Transverse colon (tissue), 4 donors: ENCODE data around the gene SMYD1. TPM values are rescaled to one million over a fixed set of nuclear protein-coding genes. Genes with fewer than 3 reads are reported as not detected.

Source experiments
- DNase-seq: peaks from one replicate; pipeline ENCODE4 v3.0.0-alpha.2; 2019
- H3K27ac ChIP-seq, 4 donors: fragments of 200-600 bp; sonication (generic); 2 replicates each; pipeline ENCODE4 v1.5.1; 2016 to 2018; ENCODE audit warnings: inconsistent platforms in 4 of 4
- H3K27me3 ChIP-seq: fragments of 200-600 bp; sonication (generic); 2 replicates; pipeline ENCODE4 v1.5.1; 2017; ENCODE audit warnings: inconsistent platforms
- H3K36me3 ChIP-seq, 4 donors: fragments of 200-600 bp; sonication (generic); 2 replicates each; pipeline ENCODE4 v1.5.1; 2017 to 2019; ENCODE audit warnings: inconsistent platforms in 4 of 4
- H3K4me1 ChIP-seq, 4 donors: fragments of 200-600 bp; sonication (generic); 2 replicates each; pipeline ENCODE4 v1.5.1; 2017 to 2020; ENCODE audit warnings: inconsistent platforms in 4 of 4
- H3K4me3 ChIP-seq, 4 donors: fragments of 200-600 bp; sonication (generic); 1 replicate in 1 of 4; 2 replicates in 3 of 4; pipeline versions ENCODE4 v1.5.1 to v1.6.1; 2017 to 2019; ENCODE audit warnings: inconsistent platforms in 4 of 4
- H3K9me3 ChIP-seq, 2 donors: fragments of 200-600 bp; sonication (generic); 2 replicates each; pipeline ENCODE4 v1.5.1; 2017 to 2019; ENCODE audit warnings: inconsistent platforms in 2 of 2
- EP300 ChIP-seq: sonication (generic); formaldehyde crosslinking; IDR thresholded peaks from one replicate; pipeline ENCODE4 v1.6.1; 2017; ENCODE audit warnings: antibody characterized with exemption, low read depth
- POLR2A ChIP-seq: fragments of 450-650 bp; IDR thresholded peaks from one replicate; pipeline ENCODE4 v1.6.1; 2016; ENCODE audit warnings: antibody characterized with exemption, mild to moderate bottlenecking, moderate library complexity
- POLR2AphosphoS5 ChIP-seq, 3 donors: sonication (generic); formaldehyde crosslinking; IDR thresholded peaks; one replicate each; pipeline ENCODE4 v1.6.1; 2016; ENCODE audit warnings: antibody characterized with exemption in 3 of 3
- WGBS, 2 donors: methylation state at CpG; one replicate each; pipeline ENCODE4 v1.1.5; 2018; ENCODE audit warnings: low coverage in 1 of 2; 5-methylcytosine and 5-hydroxymethylcytosine counted together
- in situ Hi-C, 4 donors: fragments of 200-750 bp; cut with MboI; loops; one replicate each; pipeline versions ENCODE4 v1.15.0 to v1.15.1; 2017; ENCODE audit warnings: low sequenced_read_pairs in 3 of 4, low pct_ligation_motif_present in 1 of 4, low pct_unique_long_range_greater_than_20kb in 1 of 4
- intact Hi-C: fragments of 100-400 bp; cut with DNase I; formaldehyde crosslinking; loops from one replicate; pipeline ENCODE4 v1.15.1; 2023; ENCODE audit warnings: low total_unique reads
- total RNA-seq, 4 donors: library from RNA; depleted of rRNA; stranded (reverse); fragments of >200 nt; gene quantifications; one replicate each; pipeline ENCODE4 v1.1.0, GENCODE V29; 2016
- TF ChIP-seq, protein P1 (sequence below), 5 experiments: fragments of 200-600 bp in 3 of 5; fragments of 450-650 bp in 2 of 5; sonication (generic) in 3 of 5; IDR thresholded peaks; 1 replicate in 2 of 5; 2 replicates in 3 of 5; pipeline ENCODE4 v1.5.1; 2016 to 2017; ENCODE audit warnings: antibody characterized with exemption in 5 of 5, inconsistent platforms in 3 of 5, mild to moderate bottlenecking in 2 of 5, moderate library complexity in 1 of 5

The SMYD1 gene
- total RNA-seq, 4 donors from 2014 or later, result 1.6 to 48.6 (median 3.2) TPM

DNA sequence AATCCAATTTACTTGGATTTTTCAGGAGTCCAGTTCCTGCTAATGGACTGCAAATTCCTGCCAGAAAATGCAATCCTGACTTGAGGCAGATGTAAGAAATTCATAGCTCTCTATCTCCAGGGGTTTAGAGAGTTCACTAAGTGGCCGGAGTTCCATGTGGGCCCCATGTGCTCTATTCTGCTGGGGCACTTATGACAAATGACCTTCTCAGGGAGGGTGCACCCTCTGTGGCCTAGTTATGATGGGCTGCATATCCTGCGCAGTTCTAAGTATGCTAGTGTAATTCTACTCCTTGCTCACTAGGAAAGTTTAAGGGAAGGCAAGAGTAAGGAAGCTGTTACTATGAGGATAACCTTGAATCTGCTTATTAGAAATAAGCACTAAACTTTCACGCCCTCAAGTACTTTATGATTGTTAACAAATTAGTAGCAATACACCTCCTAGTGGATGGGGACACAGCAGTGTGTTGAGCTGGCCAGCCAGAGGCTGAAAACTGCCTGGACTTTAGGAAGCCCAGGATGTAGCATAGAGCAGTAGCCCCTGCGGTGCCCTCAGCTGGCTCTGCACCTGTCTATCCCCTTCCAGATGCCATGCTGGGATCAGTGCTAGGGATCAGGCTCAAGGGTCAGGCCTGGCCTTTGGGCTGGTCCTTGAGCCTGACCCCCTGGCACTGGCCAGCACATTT is 14.4 kb downstream of the SMYD1 start:
- in situ Hi-C loops, result no loop called here
- DNase-seq, result no peak
- Histone ChIP-seq H3K4me1 (peaks cover 0 to 7% (median 2%) of the 10 kb centered on the region in 4 donors), H3K9me3 (no peaks in the 10 kb centered on the region), H3K27ac (no peak overlapping the region), H3K4me3 (no peak overlapping the region), H3K36me3 (no peaks in the 10 kb centered on the region), H3K27me3 (no peaks in the 10 kb centered on the region)
- TF ChIP-seq EP300 (no peak), POLR2A (no peak), POLR2AphosphoS5 (IDR thresholded peaks at IDR 0.05) (no peak)
- TF ChIP-seq, protein P1, sequence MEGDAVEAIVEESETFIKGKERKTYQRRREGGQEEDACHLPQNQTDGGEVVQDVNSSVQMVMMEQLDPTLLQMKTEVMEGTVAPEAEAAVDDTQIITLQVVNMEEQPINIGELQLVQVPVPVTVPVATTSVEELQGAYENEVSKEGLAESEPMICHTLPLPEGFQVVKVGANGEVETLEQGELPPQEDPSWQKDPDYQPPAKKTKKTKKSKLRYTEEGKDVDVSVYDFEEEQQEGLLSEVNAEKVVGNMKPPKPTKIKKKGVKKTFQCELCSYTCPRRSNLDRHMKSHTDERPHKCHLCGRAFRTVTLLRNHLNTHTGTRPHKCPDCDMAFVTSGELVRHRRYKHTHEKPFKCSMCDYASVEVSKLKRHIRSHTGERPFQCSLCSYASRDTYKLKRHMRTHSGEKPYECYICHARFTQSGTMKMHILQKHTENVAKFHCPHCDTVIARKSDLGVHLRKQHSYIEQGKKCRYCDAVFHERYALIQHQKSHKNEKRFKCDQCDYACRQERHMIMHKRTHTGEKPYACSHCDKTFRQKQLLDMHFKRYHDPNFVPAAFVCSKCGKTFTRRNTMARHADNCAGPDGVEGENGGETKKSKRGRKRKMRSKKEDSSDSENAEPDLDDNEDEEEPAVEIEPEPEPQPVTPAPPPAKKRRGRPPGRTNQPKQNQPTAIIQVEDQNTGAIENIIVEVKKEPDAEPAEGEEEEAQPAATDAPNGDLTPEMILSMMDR (IDR thresholded peaks at IDR 0.05), result no peak
- intact Hi-C loops, result no loop called here
- WGBS, 2 donors, result 71 to 75% methylated on average over 1 to 4 of the region's 4 CpGs

DNA sequence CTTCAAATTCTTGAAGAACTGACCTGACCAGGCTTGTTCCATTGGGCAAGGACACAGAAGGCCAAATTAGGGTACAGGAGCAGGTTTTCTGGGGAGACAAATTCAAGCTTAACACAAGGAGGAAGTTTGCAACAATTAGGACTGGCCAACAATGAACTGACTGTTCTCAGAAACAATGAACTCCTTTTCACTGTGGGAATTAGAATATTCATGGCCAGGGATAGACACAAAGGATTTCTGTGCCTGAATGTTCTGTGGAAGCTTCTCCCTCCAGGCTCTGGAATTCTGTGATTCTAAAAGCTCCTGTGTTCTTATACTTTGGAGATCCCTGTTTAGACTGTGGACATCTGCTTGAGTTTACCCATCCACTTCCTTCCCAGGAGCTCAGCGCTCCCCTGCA is 15.2 kb downstream of the SMYD1 start:
- intact Hi-C loops, result no loop called here
- no peak overlapping the region for H3K4me3 ChIP-seq
- WGBS, 2 donors, result 60 to 94% methylated on average over 1 of the region's 1 CpG
- no peaks in the 10 kb centered on the region for H3K27me3 ChIP-seq
- TF ChIP-seq EP300, result no peak
- no peak for TF ChIP-seq POLR2A
- TF ChIP-seq POLR2AphosphoS5 (IDR thresholded peaks at IDR 0.05), result no peak
- H3K4me1 ChIP-seq, result peaks cover 0 to 7% (median 2%) of the 10 kb centered on the region in 4 donors
- H3K36me3 ChIP-seq, result no peaks in the 10 kb centered on the region
- in situ Hi-C loops, result no loop called here
- no peaks in the 10 kb centered on the region for H3K9me3 ChIP-seq
- no peak overlapping the region for H3K27ac ChIP-seq
- no peak for DNase-seq

DNA sequence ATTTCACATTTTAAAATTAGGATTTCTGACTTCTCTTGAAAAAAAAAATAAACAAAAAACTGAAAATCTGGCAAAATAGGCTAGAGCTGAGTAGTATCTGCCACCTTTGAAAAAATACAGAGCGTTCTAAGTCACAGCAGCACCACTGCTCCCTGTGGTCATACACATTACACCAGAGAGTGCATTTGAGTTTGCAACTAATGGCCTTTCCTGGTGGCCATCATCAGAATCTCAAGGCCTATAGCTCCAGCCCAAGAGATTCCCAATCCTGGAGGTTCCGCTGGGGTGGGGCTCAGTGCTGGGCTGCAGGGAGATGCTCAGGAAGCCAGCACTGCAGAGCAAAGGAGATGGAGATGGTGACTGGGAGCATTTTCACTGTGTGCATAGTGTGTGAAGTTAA is 17.5 kb downstream of the SMYD1 start:
- H3K4me1 ChIP-seq, result peaks cover 0 to 3% (median 0%) of the 10 kb centered on the region in 4 donors
- in situ Hi-C loops (no loop called here), intact Hi-C loops (no loop called here)
- 97 to 100% methylated on average over 1 to 2 of the region's 2 CpGs for WGBS, 2 donors
- H3K27me3 ChIP-seq, result no peaks in the 10 kb centered on the region
- no peaks in the 10 kb centered on the region for H3K36me3 ChIP-seq
- H3K9me3 ChIP-seq, result no peaks in the 10 kb centered on the region
- TF ChIP-seq EP300 (no peak), POLR2AphosphoS5 (IDR thresholded peaks at IDR 0.05) (no peak), POLR2A (no peak)
- TF ChIP-seq, protein P1 (IDR thresholded peaks at IDR 0.05), result no peak
- H3K27ac ChIP-seq, result no peak overlapping the region
- DNase-seq, result no peak
- no peak overlapping the region for H3K4me3 ChIP-seq

DNA sequence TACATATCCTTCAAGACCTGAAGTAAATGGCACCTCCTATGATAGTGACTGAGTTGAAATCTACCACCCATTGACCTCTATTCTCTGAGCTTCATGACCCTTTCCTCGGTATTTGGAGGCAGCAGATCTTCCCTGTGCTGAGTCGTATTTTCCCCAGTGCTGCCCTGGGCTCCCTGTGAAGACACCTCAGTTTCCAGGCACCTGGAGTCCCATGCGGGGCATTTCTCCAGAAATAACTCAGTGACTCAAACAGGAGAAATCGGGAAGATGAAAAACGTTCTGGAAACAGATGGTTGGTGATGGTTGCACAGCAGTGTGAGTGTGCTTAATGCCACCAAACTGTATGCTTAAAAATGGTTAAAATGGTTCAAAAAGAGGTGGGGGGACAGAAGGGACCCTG is 18.0 kb downstream of the SMYD1 start:
- no peak for DNase-seq
- Histone ChIP-seq H3K27me3 (no peaks in the 10 kb centered on the region), H3K27ac (no peak overlapping the region), H3K4me3 (no peak overlapping the region), H3K36me3 (no peaks in the 10 kb centered on the region), H3K4me1 (peaks cover 0 to 3% (median 0%) of the 10 kb centered on the region in 4 donors), H3K9me3 (no peaks in the 10 kb centered on the region)
- in situ Hi-C loops, result no loop called here
- 83 to 86% methylated on average over 2 to 5 of the region's 5 CpGs for WGBS, 2 donors
- TF ChIP-seq POLR2AphosphoS5 (IDR thresholded peaks at IDR 0.05), result no peak
- TF ChIP-seq, protein P1 (IDR thresholded peaks at IDR 0.05), result no peak
- no peak for TF ChIP-seq EP300
- no peak for TF ChIP-seq POLR2A
- intact Hi-C loops, result no loop called here
